ENCODE data around the gene SDS. TPM values are rescaled to one million over a fixed set of nuclear protein-coding genes. Genes with fewer than 3 reads are reported as not detected.

Gene SDS
- total RNA-seq, 2 experiments from 2014 or later = not detected

Other genes with a start within 250 kb of the SDS start
- 100 to 1,000 TPM; 107 to 109 TPM for gene DDX54, start 218.4 kb downstream of the SDS start, total RNA-seq
- 10 to 100 TPM; 18.7 to 22.0 TPM for gene RITA1, start 218.2 kb downstream of the SDS start, total RNA-seq
- 10 to 100 TPM; 44.0 to 51.6 TPM for gene TPCN1, start 182.4 kb downstream of the SDS start, total RNA-seq
- 10 to 100 TPM; 21.5 to 22.0 TPM for gene SLC8B1, start 68.8 kb downstream of the SDS start, total RNA-seq
- 10 to 100 TPM; 18.3 to 18.8 TPM for gene PLBD2, start 45.3 kb downstream of the SDS start, total RNA-seq
- not detected for gene SDSL, start 18.5 kb upstream of the SDS start, total RNA-seq
- gene LHX5, start 68.0 kb upstream of the SDS start, total RNA-seq = not detected